RWPE2 (cell line): ENCODE data around the gene ABCB6.

Experiments
- ATAC-seq: fragments of 200-7000 bp; cut with Tn5 transposase; 3 replicates; pipeline ENCODE4 v1.9.1; 2021; ENCODE audit warnings: low read depth
- DNase-seq: peaks from one replicate; pipeline ENCODE4 v3.0.0-alpha.2; 2020; ENCODE audit warnings: low spot score
- H3K27ac ChIP-seq: fragments of 450-650 bp; 2 replicates; pipeline ENCODE4 v1.5.1; 2017; ENCODE audit warnings: mild to moderate bottlenecking; ENCODE audit not compliant: poor library complexity, severe bottlenecking
- H3K27me3 ChIP-seq: fragments of 250-450 bp; sonication (Bioruptor Pico); 2 replicates; pipeline ENCODE4 v1.5.1; 2021; ENCODE audit warnings: mild to moderate bottlenecking, moderate library complexity; ENCODE audit not compliant: insufficient read depth, poor library complexity, severe bottlenecking
- H3K36me3 ChIP-seq: fragments of 250-450 bp; sonication (Bioruptor Pico); 2 replicates; pipeline ENCODE4 v1.5.1; 2020; ENCODE audit warnings: low read depth, mild to moderate bottlenecking, moderate library complexity
- H3K4me1 ChIP-seq: fragments of 250-450 bp; sonication (Bioruptor Pico); 2 replicates; pipeline ENCODE4 v1.5.1; 2021; ENCODE audit warnings: mild to moderate bottlenecking, moderate library complexity; ENCODE audit not compliant: insufficient read depth, poor library complexity, severe bottlenecking
- H3K4me3 ChIP-seq: fragments of 250-450 bp; sonication (Bioruptor Pico); 2 replicates; pipeline ENCODE4 v1.5.1; 2021; ENCODE audit warnings: mild to moderate bottlenecking, moderate library complexity; ENCODE audit not compliant: severe bottlenecking
- H3K9me3 ChIP-seq: fragments of 250-450 bp; sonication (Bioruptor Pico); 2 replicates; pipeline ENCODE4 v1.5.1; 2021; ENCODE audit warnings: mild to moderate bottlenecking, moderate library complexity; ENCODE audit not compliant: severe bottlenecking
- CTCF ChIP-seq: fragments of 450-650 bp; IDR thresholded peaks from one replicate; pipeline ENCODE4 v1.5.1; 2017; ENCODE audit warnings: mild to moderate bottlenecking, moderate library complexity; ENCODE audit not compliant: poor library complexity, severe bottlenecking

Gene ABCB6

DNA sequence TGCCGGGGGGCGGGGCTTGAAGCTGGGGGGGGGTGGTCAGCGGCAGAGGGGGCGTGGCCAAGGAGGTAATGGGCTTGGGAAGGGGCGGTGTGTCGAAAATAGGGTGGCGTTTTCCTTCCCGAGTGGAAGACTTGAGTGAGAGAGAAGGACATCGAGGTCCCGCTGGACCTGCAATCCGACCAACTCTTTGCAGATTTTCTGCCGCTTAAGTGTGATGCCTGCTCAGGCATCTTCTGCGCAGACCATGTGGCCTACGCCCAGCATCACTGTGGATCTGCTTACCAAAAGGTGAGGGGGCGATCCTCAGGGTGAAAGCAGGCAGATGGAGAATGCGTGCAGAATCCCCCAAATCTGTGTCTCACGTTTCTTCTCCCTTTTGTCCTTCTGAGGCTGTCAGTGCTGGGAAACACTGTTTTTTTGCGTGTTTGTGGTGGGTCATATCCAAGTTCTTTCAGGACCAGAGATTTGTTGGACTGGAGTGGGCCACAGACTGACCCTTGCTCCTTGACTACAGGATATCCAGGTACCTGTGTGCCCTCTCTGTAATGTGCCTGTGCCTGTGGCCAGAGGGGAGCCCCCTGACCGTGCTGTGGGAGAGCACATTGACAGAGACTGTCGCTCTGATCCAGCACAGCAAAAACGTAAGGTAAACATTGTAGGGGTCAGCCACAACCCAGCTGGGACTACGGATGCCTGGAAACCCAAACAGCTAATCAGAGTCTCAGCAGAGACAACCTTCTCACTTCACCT is 11.4 kb downstream of the ABCB6 start:
- Histone ChIP-seq H3K36me3 (peaks cover 14% of the 10 kb centered on the region), H3K9me3 (no peaks in the 10 kb centered on the region), H3K4me1 (peaks cover 7% of the 10 kb centered on the region), H3K4me3 (peak overlapping the region; percentile 43), H3K27me3 (no peaks in the 10 kb centered on the region), H3K27ac (peak overlapping the region; percentile 58)
- DNase-seq (no peak), ATAC-seq (peak; percentile 1; the same call in 2 of the 3 replicates)
- no peak for TF ChIP-seq CTCF

- H3K27me3 ChIP-seq: no peaks in the 10 kb centered on the region
- ATAC-seq: peak; percentile 96
- no peak for TF ChIP-seq CTCF
- no peaks in the 10 kb centered on the region for H3K9me3 ChIP-seq
- peak; percentile 92 for DNase-seq
- H3K27ac ChIP-seq: peak within 1 kb of the TSS; percentile 58
- peaks cover 8% of the 10 kb centered on the region for H3K36me3 ChIP-seq
- H3K4me3 ChIP-seq: peak within 1 kb of the TSS; percentile 43
- H3K4me1 ChIP-seq: peaks cover 7% of the 10 kb centered on the region
Measured at GRCh38 chr2:219206328-219207133, 12.2 kb downstream of the ABCB6 start, which contains the start of gene ZFAND2B. Gene ZFAND2B (plus strand): TSS chr2:219206782. CDS start chr2:219206988, 206 bp downstream.

GRCh38 chr2:219205981-219206327 is 12.8 kb downstream of the ABCB6 start:
- peaks cover 8% of the 10 kb centered on the region for H3K36me3 ChIP-seq
- peak overlapping the region; percentile 58 for H3K27ac ChIP-seq
- H3K27me3 ChIP-seq: no peaks in the 10 kb centered on the region
- DNase-seq: no peak
- peak overlapping the region; percentile 43 for H3K4me3 ChIP-seq
- no peak for TF ChIP-seq CTCF
- H3K9me3 ChIP-seq: no peaks in the 10 kb centered on the region
- ATAC-seq: no peak
- peaks cover 7% of the 10 kb centered on the region for H3K4me1 ChIP-seq

DNA sequence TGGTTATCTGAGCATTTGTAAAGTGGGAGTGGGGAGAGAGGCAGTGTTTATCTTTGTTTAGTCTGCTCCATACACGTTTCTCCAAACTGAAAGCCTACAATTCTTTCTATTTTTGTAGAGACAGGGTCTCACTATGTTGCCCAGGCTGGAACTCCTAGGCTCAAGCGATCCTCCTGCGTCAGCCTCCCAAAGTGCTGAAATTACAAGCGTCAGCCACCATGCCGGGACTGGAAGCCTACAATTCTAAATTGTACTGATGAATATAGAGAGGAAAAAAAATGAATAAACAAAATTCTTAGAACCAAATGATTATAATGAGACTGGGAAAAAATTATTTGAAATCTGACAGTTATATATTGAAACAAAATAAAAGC is 13.6 kb downstream of the ABCB6 start:
- Histone ChIP-seq H3K4me1 (peaks cover 7% of the 10 kb centered on the region), H3K36me3 (peaks cover 8% of the 10 kb centered on the region), H3K27ac (no peak overlapping the region), H3K4me3 (no peak overlapping the region), H3K9me3 (no peaks in the 10 kb centered on the region), H3K27me3 (no peaks in the 10 kb centered on the region)
- ATAC-seq (no peak), DNase-seq (no peak)
- TF ChIP-seq CTCF: no peak
